IPS DF 6.9 (cell line): Measurements from ENCODE around the gene NR2F2.

ENCODE experiments used
- DNase-seq: peaks from one replicate; pipeline ENCODE4 v3.0.0-alpha.2; 2013; ENCODE audit warnings: low read depth, low spot score
- H3K27ac ChIP-seq: one replicate; pipeline ENCODE4 v1.5.1; 2013; ENCODE audit warnings: low read length, control low read depth
- H3K27me3 ChIP-seq: 2 replicates; pipeline ENCODE4 v1.6.1; 2013; ENCODE audit warnings: mild to moderate bottlenecking, low read length; ENCODE audit not compliant: control insufficient read depth, insufficient read depth
- H3K36me3 ChIP-seq: 2 replicates; pipeline ENCODE4 v1.6.1; 2013; ENCODE audit warnings: low read length; ENCODE audit not compliant: control insufficient read depth, insufficient read depth
- H3K4me1 ChIP-seq: 2 replicates; pipeline ENCODE4 v1.6.1; 2013; ENCODE audit warnings: low read length; ENCODE audit not compliant: control insufficient read depth, insufficient read depth
- H3K4me3 ChIP-seq: 2 replicates; pipeline ENCODE4 v1.5.1; 2013; ENCODE audit warnings: mild to moderate bottlenecking, low read length
- H3K9me3 ChIP-seq: 2 replicates; pipeline ENCODE4 v1.6.1; 2013; ENCODE audit warnings: low read length, inconsistent platforms; ENCODE audit not compliant: control insufficient read depth, insufficient read depth
- WGBS: extraction: QIAGEN DNeasy Blood & Tissue Kit; methylation state at CpG from one replicate; pipeline ENCODE4 v1.1.7; 2013; ENCODE audit warnings: mixed read lengths, missing lambda C conversion rate; ENCODE audit not compliant: insufficient read length, insufficient coverage; 5-methylcytosine and 5-hydroxymethylcytosine counted together

NR2F2 gene

GRCh38 chr15:96358001-96358801 is 27.7 kb downstream of the NR2F2 start:
- H3K36me3 ChIP-seq: no peaks in the 10 kb centered on the region
- H3K27me3 ChIP-seq: peaks cover 90% of the 10 kb centered on the region
- H3K9me3 ChIP-seq: no peaks in the 10 kb centered on the region
- H3K4me1 ChIP-seq: peaks cover 10% of the 10 kb centered on the region
- no peak overlapping the region for H3K4me3 ChIP-seq
- WGBS: no CpG with 5 or more reads among the region's 31 CpGs
- no peak overlapping the region for H3K27ac ChIP-seq
- DNase-seq: no peak

GRCh38 chr15:96358821-96359615 is 28.5 kb downstream of the NR2F2 start:
- H3K4me1 ChIP-seq: peaks cover 10% of the 10 kb centered on the region
- DNase-seq: no peak
- no peaks in the 10 kb centered on the region for H3K36me3 ChIP-seq
- no peak overlapping the region for H3K4me3 ChIP-seq
- WGBS: no CpG with 5 or more reads among the region's 21 CpGs
- no peak overlapping the region for H3K27ac ChIP-seq
- H3K27me3 ChIP-seq: peaks cover 91% of the 10 kb centered on the region
- no peaks in the 10 kb centered on the region for H3K9me3 ChIP-seq

GRCh38 chr15:96359616-96360521 is 29.4 kb downstream of the NR2F2 start:
- DNase-seq: no peak
- no peak overlapping the region for H3K27ac ChIP-seq
- peak overlapping the region; percentile 37 for H3K4me3 ChIP-seq
- WGBS: no CpG with 5 or more reads among the region's 57 CpGs
- no peaks in the 10 kb centered on the region for H3K36me3 ChIP-seq
- H3K9me3 ChIP-seq: no peaks in the 10 kb centered on the region
- H3K4me1 ChIP-seq: peaks cover 10% of the 10 kb centered on the region
- H3K27me3 ChIP-seq: peaks cover 91% of the 10 kb centered on the region

GRCh38 chr15:96360581-96361308 is 30.2 kb downstream of the NR2F2 start:
- Histone ChIP-seq H3K4me3 (no peak overlapping the region), H3K4me1 (peaks cover 10% of the 10 kb centered on the region), H3K9me3 (no peaks in the 10 kb centered on the region), H3K27ac (no peak overlapping the region), H3K36me3 (no peaks in the 10 kb centered on the region), H3K27me3 (peaks cover 91% of the 10 kb centered on the region)
- no CpG with 5 or more reads among the region's 37 CpGs for WGBS
- no peak for DNase-seq

GRCh38 chr15:96361309-96362010 is 31.0 kb downstream of the NR2F2 start:
- no peak overlapping the region for H3K27ac ChIP-seq
- no peak overlapping the region for H3K4me3 ChIP-seq
- no CpG with 5 or more reads among the region's 34 CpGs for WGBS
- H3K9me3 ChIP-seq: no peaks in the 10 kb centered on the region
- no peak for DNase-seq
- H3K27me3 ChIP-seq: peaks cover 91% of the 10 kb centered on the region
- H3K4me1 ChIP-seq: peaks cover 11% of the 10 kb centered on the region
- H3K36me3 ChIP-seq: no peaks in the 10 kb centered on the region

- no peaks in the 10 kb centered on the region for H3K36me3 ChIP-seq
- H3K27ac ChIP-seq: no peak overlapping the region
- no peak for DNase-seq
- WGBS: no CpG with 5 or more reads among the region's 21 CpGs
- H3K9me3 ChIP-seq: no peaks in the 10 kb centered on the region
- H3K4me1 ChIP-seq: peaks cover 13% of the 10 kb centered on the region
- H3K4me3 ChIP-seq: no peak overlapping the region
- peaks cover 93% of the 10 kb centered on the region for H3K27me3 ChIP-seq
Measured at GRCh38 chr15:96362011-96362754, 31.7 kb downstream of the NR2F2 start.

GRCh38 chr15:96362755-96363651 is 32.5 kb downstream of the NR2F2 start:
- Histone ChIP-seq H3K27ac (no peak overlapping the region), H3K27me3 (peaks cover 96% of the 10 kb centered on the region), H3K9me3 (no peaks in the 10 kb centered on the region), H3K4me1 (peaks cover 16% of the 10 kb centered on the region), H3K4me3 (no peak overlapping the region), H3K36me3 (no peaks in the 10 kb centered on the region)
- DNase-seq: no peak
- WGBS: no CpG with 5 or more reads among the region's 37 CpGs

- Histone ChIP-seq H3K4me1 (peaks cover 16% of the 10 kb centered on the region), H3K27me3 (peaks cover 96% of the 10 kb centered on the region), H3K27ac (no peak overlapping the region), H3K9me3 (no peaks in the 10 kb centered on the region), H3K4me3 (no peak overlapping the region), H3K36me3 (no peaks in the 10 kb centered on the region)
- no peak for DNase-seq
- no CpG with 5 or more reads among the region's 9 CpGs for WGBS
Measured at GRCh38 chr15:96363707-96364106, 33.2 kb downstream of the NR2F2 start.
